Fibroblast of lung (primary cell): ENCODE results near the gene TADA2B.

Experiments
- EZH2 ChIP-seq: IDR thresholded peaks from 2 replicates; pipeline ENCODE4 v1.5.1; 2012; ENCODE audit warnings: low read length, control low read depth, mild to moderate bottlenecking; ENCODE audit errors: missing control alignments
- TF ChIP-seq, protein P1 (sequence below), 2 donors: IDR thresholded peaks in 1 of 2; conservative IDR thresholded peaks in 1 of 2; 1 replicate in 1 of 2; 2 replicates in 1 of 2; pipeline ENCODE4 v1.5.1; 2011 to 2012; ENCODE audit warnings: low read length in 2 of 2, control low read depth in 1 of 2, inconsistent platforms in 1 of 2, low read depth in 1 of 2, mild to moderate bottlenecking in 1 of 2

GRCh38 chr4:7003879-7004240, 39.3 kb upstream of the TADA2B start:
- TF ChIP-seq, protein P1, sequence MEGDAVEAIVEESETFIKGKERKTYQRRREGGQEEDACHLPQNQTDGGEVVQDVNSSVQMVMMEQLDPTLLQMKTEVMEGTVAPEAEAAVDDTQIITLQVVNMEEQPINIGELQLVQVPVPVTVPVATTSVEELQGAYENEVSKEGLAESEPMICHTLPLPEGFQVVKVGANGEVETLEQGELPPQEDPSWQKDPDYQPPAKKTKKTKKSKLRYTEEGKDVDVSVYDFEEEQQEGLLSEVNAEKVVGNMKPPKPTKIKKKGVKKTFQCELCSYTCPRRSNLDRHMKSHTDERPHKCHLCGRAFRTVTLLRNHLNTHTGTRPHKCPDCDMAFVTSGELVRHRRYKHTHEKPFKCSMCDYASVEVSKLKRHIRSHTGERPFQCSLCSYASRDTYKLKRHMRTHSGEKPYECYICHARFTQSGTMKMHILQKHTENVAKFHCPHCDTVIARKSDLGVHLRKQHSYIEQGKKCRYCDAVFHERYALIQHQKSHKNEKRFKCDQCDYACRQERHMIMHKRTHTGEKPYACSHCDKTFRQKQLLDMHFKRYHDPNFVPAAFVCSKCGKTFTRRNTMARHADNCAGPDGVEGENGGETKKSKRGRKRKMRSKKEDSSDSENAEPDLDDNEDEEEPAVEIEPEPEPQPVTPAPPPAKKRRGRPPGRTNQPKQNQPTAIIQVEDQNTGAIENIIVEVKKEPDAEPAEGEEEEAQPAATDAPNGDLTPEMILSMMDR (conservative IDR thresholded peaks at IDR 0.05 in 1 of 2, IDR thresholded peaks at IDR 0.05 in 1 of 2; ENCODE audit: low read depth in 1 of 2, low read length in 2 of 2), result no peak
- TF ChIP-seq EZH2, result no peak
